Breast epithelium (tissue), 3 donors: ENCODE data around the gene SLC6A8.

ENCODE experiments used
- CTCF ChIP-seq, 3 donors: fragments of 450-650 bp; IDR thresholded peaks; one replicate each; pipeline ENCODE4 v1.5.1; 2016 to 2017; ENCODE audit warnings: antibody characterized with exemption in 3 of 3, mild to moderate bottlenecking in 3 of 3, moderate library complexity in 3 of 3
- POLR2A ChIP-seq: fragments of 450-650 bp; IDR thresholded peaks from one replicate; pipeline ENCODE4 v1.6.1; 2016; ENCODE audit warnings: antibody characterized with exemption, mild to moderate bottlenecking, moderate library complexity

DNA sequence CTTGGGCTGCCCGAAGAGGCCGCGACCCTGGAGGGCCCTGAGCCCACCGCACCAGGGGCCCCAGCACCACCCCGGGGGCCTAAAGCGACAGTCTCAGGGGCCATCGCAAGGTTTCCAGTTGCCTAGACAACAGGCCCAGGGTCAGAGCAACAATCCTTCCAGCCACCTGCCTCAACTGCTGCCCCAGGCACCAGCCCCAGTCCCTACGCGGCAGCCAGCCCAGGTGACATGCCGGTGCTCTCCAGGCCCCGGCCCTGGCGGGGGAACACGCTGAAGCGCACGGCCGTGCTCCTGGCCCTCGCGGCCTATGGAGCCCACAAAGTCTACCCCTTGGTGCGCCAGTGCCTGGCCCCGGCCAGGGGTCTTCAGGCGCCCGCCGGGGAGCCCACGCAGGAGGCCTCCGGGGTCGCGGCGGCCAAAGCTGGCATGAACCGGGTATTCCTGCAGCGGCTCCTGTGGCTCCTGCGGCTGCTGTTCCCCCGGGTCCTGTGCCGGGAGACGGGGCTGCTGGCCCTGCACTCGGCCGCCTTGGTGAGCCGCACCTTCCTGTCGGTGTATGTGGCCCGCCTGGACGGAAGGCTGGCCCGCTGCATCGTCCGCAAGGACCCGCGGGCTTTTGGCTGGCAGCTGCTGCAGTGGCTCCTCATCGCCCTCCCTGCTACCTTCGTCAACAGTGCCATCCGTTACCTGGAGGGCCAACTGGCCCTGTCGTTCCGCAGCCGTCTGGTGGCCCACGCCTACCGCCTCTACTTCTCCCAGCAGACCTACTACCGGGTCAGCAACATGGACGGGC, 37.5 kb downstream of the SLC6A8 start:
- TF ChIP-seq POLR2A (no peak), CTCF (IDR thresholded peaks at IDR 0.05) (no peak)
